B cell (primary cell): Measurements from ENCODE around the gene MED16.

ENCODE experiments used
- CTCF ChIP-seq: fragments of 200-600 bp; IDR thresholded peaks from one replicate; pipeline ENCODE4 v1.8.0; 2022; ENCODE audit warnings: antibody characterized with exemption, mild to moderate bottlenecking
- EZH2 ChIP-seq: IDR thresholded peaks from 2 replicates; pipeline ENCODE4 v1.6.1; 2012; ENCODE audit warnings: borderline replicate concordance, low read depth, mild to moderate bottlenecking, moderate library complexity, low read length; ENCODE audit not compliant: insufficient read depth, poor library complexity, severe bottlenecking

GRCh38 chr19:932648-933552 is 39.9 kb upstream of the MED16 start:
- no peak for TF ChIP-seq EZH2
- TF ChIP-seq CTCF, result no peak
